Upper lobe of left lung (tissue), 6 donors: ENCODE measurements around the gene ABLIM2. TPM values are rescaled to one million over a fixed set of nuclear protein-coding genes. Genes with fewer than 3 reads are reported as not detected.
A peak's percentile ranks its signal among the peaks of the same experiment; 100 is the strongest.

Experiments
- ATAC-seq, 2 donors: fragments of 200-7000 bp; cut with Tn5 transposase; one replicate each; pipeline ENCODE4 v1.9.1; 2022; ENCODE audit warnings: mild to moderate bottlenecking in 2 of 2, moderate library complexity in 2 of 2; ENCODE audit not compliant: low FRiP score in 2 of 2
- DNase-seq, 2 donors: peaks; one replicate each; pipeline ENCODE4 v3.0.0-alpha.2; 2019 to 2020
- H3K27ac ChIP-seq, 4 donors: fragments of 200-600 bp; sonication (generic); one replicate each; pipeline ENCODE4 v1.5.1; 2016 to 2019
- H3K27me3 ChIP-seq, 4 donors: fragments of 200-600 bp; sonication (generic); one replicate each; pipeline ENCODE4 v1.5.1; 2017 to 2019
- H3K36me3 ChIP-seq, 4 donors: fragments of 200-600 bp; sonication (generic); one replicate each; pipeline ENCODE4 v1.5.1; 2016 to 2019
- H3K4me1 ChIP-seq, 4 donors: fragments of 200-600 bp; sonication (generic); one replicate each; pipeline ENCODE4 v1.5.1; 2018 to 2019
- H3K4me3 ChIP-seq, 4 donors: fragments of 200-600 bp; sonication (generic); one replicate each; pipeline ENCODE4 v1.5.1; 2017 to 2019; ENCODE audit warnings: mild to moderate bottlenecking in 2 of 4, moderate library complexity in 1 of 4
- H3K9me3 ChIP-seq, 4 donors: fragments of 200-600 bp; sonication (generic); one replicate each; pipeline ENCODE4 v1.5.1; 2018 to 2019
- CTCF ChIP-seq, 6 experiments: fragments of 450-650 bp in 4 of 6; fragments of 200-600 bp in 2 of 6; sonication (generic) in 2 of 6; IDR thresholded peaks; one replicate each; pipeline ENCODE4 v1.5.1; 2016 to 2019; ENCODE audit warnings: antibody characterized with exemption in 6 of 6
- EP300 ChIP-seq, 4 donors: sonication (generic); formaldehyde crosslinking; IDR thresholded peaks; one replicate each; pipeline ENCODE4 v1.5.1; 2017; ENCODE audit warnings: antibody characterized with exemption in 4 of 4, control low read depth in 2 of 4
- POLR2A ChIP-seq, 4 donors: fragments of 450-650 bp; IDR thresholded peaks; one replicate each; pipeline ENCODE4 v1.5.1; 2016 to 2017; ENCODE audit warnings: antibody characterized with exemption in 4 of 4, mild to moderate bottlenecking in 2 of 4
- POLR2AphosphoS5 ChIP-seq, 2 donors: sonication (generic); formaldehyde crosslinking; IDR thresholded peaks; one replicate each; pipeline ENCODE4 v1.5.1; 2017; ENCODE audit warnings: antibody characterized with exemption in 2 of 2
- WGBS, 2 donors: methylation state at CpG; one replicate each; pipeline ENCODE4 v1.1.5; 2017 to 2018; 5-methylcytosine and 5-hydroxymethylcytosine counted together
- total RNA-seq, 6 donors: library from RNA; depleted of rRNA in 4 of 6; stranded (reverse); fragments of >200 nt in 4 of 6; gene quantifications; one replicate each; pipeline versions ENCODE4 v1.1.0 to v1.2.1, GENCODE V29; 2016 to 2021
- donor health status: DM: no; HTN: no; CAD: no; lungs with moderate emphysema.
- donor health status: DM: no; HTN: yes; CAD: no; lungs with severe emphysema.

The ABLIM2 gene
- total RNA-seq, 6 donors from 2014 or later, result 3.6 to 36.9 (median 8.1) TPM

- no peak for TF ChIP-seq POLR2A (IDR thresholded peaks at IDR 0.05)
- no peak for TF ChIP-seq CTCF (IDR thresholded peaks at IDR 0.05)
- TF ChIP-seq POLR2AphosphoS5 (IDR thresholded peaks at IDR 0.05), result no peak
- TF ChIP-seq EP300 (IDR thresholded peaks at IDR 0.05), result no peak
- Histone ChIP-seq H3K4me3 (no peak overlapping the region), H3K27ac (no peak overlapping the region), H3K27me3 (no peaks in the 10 kb centered on the region), H3K36me3 (no peaks in the 10 kb centered on the region), H3K9me3 (no peaks in the 10 kb centered on the region), H3K4me1 (peaks cover 39 to 58% (median 46%) of the 10 kb centered on the region in 4 donors)
- peak in 1 of 2 donors; percentile 43 for ATAC-seq
- WGBS, 2 donors, result 84 to 92% methylated on average over 9 of the region's 9 CpGs
- DNase-seq, result no peak
These were observed 26.7 kb upstream of the ABLIM2 start for GRCh38 chr4:8185295-8185694.

- Histone ChIP-seq H3K9me3 (no peaks in the 10 kb centered on the region), H3K4me1 (peaks cover 26 to 46% (median 33%) of the 10 kb centered on the region in 4 donors), H3K4me3 (no peak overlapping the region), H3K36me3 (no peaks in the 10 kb centered on the region), H3K27me3 (no peaks in the 10 kb centered on the region), H3K27ac (peak overlapping the region in 2 of 4 donors; percentile 27 to 30)
- TF ChIP-seq POLR2AphosphoS5 (IDR thresholded peaks at IDR 0.05) (no peak), CTCF (IDR thresholded peaks at IDR 0.05) (no peak), POLR2A (IDR thresholded peaks at IDR 0.05) (no peak), EP300 (IDR thresholded peaks at IDR 0.05) (no peak)
- 84 to 86% methylated on average over 4 of the region's 4 CpGs for WGBS, 2 donors
- DNase-seq (no peak), ATAC-seq (no peak)
These were observed 25.4 kb upstream of the ABLIM2 start for GRCh38 chr4:8184061-8184460.

DNA sequence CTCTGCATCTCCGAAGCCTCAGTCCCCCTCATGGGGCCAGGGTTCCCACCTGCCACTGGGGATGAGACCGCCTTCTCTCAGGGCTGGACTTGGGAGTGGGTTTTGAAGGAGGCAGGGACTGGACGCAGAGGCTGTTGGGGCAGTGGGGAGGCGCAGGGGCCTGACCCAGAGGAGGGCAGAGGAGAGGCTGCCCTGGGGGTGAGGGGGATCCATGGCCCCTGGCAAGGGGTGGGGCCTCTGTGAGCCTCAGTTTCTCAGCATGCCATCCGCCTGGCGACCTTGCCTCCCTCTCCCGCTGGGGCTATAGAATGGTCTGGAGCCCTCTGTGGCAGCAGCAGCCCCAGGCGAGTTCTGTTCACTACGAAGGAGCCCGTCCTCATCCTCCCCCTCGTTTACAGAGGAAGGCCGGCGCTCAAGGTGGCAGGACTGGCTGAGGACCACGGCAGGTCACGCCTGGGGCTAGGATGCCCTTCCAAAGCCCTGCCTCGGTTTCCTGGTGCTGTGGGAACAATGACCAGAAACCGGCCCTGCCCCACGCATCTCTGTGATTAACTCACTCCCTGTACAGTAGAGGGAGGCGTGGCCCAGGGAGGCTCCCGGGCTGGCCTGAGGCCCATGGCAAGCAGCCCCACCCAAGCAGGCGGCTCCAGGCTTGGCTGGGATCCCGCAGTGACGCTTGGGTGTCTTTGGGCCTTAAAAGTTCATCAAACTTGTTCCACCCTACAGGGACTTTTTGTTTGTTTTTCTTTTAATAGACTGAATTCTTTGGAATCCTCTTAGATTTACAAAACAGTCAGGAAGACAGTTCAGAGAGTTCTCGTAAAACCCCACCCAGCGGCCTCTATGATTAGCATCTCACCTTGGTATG, 24.5 kb upstream of the ABLIM2 start:
- H3K4me3 ChIP-seq, result no peak overlapping the region
- H3K27me3 ChIP-seq, result no peaks in the 10 kb centered on the region
- ATAC-seq, result peak; percentile 82 to 90
- no peaks in the 10 kb centered on the region for H3K36me3 ChIP-seq
- DNase-seq, result peak; percentile 84 to 91
- H3K4me1 ChIP-seq, result peaks cover 20 to 36% (median 24%) of the 10 kb centered on the region in 4 donors
- H3K27ac ChIP-seq, result peak overlapping the region in 2 of 4 donors; percentile 43 to 46
- no peak for TF ChIP-seq POLR2A (IDR thresholded peaks at IDR 0.05)
- TF ChIP-seq EP300 (IDR thresholded peaks at IDR 0.05), result peak in 1 of 4 donors; percentile 23
- TF ChIP-seq POLR2AphosphoS5 (IDR thresholded peaks at IDR 0.05), result peak; percentile 6 to 56
- TF ChIP-seq CTCF (IDR thresholded peaks at IDR 0.05), result no peak
- H3K9me3 ChIP-seq, result no peaks in the 10 kb centered on the region
- WGBS, 2 donors, result 66 to 67% methylated on average over 23 to 24 of the region's 25 CpGs

GRCh38 chr4:8182294-8182693, 23.7 kb upstream of the ABLIM2 start:
- ATAC-seq (no peak), DNase-seq (peak in 1 of 2 donors; percentile 55)
- Histone ChIP-seq H3K27me3 (no peaks in the 10 kb centered on the region), H3K36me3 (no peaks in the 10 kb centered on the region), H3K4me3 (no peak overlapping the region), H3K9me3 (no peaks in the 10 kb centered on the region), H3K4me1 (peaks cover 20 to 32% (median 24%) of the 10 kb centered on the region in 4 donors), H3K27ac (peak overlapping the region in 1 of 4 donors; percentile 43)
- whole genome bisulfite sequencing, 2 donors, result 82 to 90% methylated on average over 2 to 11 of the region's 11 CpGs
- TF ChIP-seq POLR2AphosphoS5 (IDR thresholded peaks at IDR 0.05) (no peak), POLR2A (IDR thresholded peaks at IDR 0.05) (no peak), CTCF (IDR thresholded peaks at IDR 0.05) (no peak), EP300 (IDR thresholded peaks at IDR 0.05) (no peak)
